Measurements from ENCODE around the gene INF2.
"Not testable (repeated sequence)": the region's sequence is repeated elsewhere in the genome, so short reads cannot be mapped to it uniquely, and the experiment has no call there.

Gene INF2

DNA sequence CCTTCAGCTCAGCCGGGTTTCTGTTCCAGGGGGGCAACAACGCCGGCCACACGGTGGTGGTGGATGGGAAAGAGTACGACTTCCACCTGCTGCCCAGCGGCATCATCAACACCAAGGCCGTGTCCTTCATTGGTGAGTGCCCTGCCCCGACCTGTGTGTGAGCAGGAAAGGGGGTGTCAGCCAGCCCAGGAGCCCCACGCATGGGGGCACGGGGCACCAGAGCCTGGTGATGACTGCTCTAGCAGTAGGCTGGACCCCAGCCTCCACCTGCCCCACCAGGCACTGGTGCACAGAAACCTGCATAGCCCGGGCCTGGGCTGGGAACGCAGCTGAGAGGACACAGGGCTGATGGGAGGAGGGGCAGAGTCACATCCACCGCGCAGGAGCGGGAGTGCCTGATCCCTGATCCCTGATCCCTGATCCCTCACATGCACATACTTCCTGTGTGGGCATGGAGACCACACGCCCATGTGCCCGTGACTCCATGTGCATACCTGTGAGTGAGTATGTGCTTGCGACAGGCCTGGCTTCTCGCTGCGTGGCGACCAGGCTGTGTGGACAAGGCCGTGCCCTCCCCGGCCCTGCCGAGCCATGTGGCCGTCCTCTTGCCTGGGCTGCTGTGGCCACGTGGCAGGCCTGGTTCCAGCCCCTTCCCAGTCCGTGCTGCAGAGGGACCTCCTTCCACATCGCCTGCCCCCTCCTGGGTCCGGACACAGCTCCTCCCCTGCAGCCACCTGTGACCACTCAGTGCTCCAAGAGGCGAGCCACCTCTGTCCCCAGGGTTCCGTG lies 45.8 kb downstream of the INF2 start:
- DNase-seq (ENCODE audit: low read depth, low spot score) = no peak

DNA sequence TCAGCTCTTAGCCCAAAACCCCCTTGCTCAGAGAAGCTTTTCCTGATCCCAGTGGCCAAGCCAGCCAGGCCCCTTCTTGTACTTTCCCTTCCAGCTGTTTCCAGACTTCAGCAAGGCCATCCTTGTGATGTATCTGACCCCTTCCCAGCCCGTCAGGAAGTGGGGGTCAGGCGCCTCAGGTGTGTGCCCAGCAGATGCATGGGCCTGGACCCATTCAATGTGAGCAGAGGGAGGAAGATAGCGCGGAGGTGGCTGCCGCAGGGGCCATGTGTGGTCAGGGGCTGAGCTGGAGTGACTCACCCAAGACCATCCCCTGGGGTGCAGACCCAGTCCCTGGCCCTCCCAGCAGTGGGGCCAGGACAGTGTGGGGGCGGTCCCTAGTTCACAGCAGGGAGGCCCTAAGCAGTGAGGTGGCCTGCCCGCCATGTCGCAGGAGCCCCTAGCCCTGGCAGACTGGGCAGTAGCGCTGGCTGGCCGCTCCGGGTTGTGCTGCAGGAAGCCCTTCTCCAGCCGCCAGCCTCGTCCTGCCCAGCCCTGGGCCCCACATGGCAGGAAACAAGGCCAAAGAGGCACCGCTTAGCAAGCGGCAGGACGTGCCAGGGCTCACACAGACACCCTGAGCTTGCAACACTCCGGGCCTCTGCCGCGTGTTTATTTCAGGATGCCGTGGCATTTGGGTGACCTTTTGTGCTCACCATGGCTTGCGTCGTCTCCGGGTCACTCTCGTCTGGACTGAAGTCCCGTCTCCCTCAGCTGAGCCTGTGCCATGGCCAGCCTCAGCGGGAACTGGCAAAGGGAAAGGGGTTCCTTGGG lies 46.6 kb downstream of the INF2 start:
- no peak for DNase-seq (ENCODE audit: low read depth, low spot score)

- no peak for DNase-seq (ENCODE audit: low read depth, low spot score)
These were observed 49.1 kb downstream of the INF2 start for GRCh38 chr14:104738375-104739019.

DNA sequence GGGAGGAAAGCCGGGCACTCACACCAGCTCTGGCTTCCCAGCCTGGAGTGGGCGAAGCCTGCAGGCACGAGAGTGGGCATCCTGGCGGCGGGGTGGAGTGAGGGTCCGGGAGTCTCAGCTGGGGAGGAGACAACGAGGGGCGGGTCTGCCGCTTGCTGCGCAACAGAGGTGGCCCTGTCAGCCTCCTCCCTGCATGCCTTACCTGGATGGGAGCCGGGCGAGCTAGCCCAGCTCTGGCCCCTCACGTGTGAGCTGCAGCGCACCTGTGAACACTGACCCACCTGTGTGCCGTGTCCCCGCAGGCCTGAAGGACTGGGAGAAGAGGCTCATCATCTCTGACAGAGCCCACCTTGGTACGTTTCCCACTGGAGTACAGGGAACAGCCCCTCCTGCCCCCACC lies 49.6 kb downstream of the INF2 start:
- no peak for DNase-seq (ENCODE audit: low read depth, low spot score)

DNA sequence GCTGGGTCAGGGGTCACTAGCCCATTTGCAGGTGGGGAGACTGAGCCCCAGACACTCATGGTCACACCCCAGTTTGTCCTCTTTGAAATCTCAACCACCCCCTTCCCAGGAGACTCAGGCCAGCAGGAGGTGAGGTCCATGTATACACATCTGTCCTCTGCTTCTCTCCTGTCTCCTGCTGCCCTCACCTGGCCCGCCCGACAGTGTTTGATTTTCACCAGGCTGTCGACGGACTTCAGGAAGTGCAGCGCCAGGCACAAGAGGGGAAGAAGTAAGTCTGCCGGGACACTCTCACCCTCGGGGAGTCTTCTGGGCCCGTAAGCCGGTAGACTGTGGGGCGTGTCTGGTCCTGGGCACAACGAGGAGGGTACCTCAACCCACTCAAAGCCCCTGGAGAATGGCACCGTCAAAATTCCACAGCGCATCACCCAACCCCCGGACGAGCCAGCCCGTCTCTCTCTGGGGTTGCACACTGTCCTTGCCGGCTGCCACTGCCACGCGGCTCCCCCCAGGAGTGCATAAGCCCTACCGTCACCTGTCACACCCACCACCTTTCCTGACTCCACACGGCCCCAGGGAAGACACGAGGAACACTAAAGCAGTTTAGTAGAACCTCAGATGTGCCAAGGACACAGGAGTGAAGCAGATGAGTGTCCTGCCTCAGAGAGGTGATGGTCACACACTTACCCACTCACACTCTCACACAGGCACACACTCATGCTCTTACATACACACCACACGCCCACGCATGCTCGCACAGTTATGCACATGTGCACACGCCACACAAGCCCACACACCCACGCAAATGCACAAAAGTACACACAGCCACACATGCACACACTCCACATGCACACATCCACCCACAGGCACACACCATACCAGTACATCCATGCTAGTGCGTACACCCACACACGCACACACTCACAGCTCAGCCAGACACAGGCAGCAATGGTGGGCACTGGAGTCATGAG lies 50.4 kb downstream of the INF2 start:
- no peak for DNase-seq (ENCODE audit: low read depth, low spot score)

DNA sequence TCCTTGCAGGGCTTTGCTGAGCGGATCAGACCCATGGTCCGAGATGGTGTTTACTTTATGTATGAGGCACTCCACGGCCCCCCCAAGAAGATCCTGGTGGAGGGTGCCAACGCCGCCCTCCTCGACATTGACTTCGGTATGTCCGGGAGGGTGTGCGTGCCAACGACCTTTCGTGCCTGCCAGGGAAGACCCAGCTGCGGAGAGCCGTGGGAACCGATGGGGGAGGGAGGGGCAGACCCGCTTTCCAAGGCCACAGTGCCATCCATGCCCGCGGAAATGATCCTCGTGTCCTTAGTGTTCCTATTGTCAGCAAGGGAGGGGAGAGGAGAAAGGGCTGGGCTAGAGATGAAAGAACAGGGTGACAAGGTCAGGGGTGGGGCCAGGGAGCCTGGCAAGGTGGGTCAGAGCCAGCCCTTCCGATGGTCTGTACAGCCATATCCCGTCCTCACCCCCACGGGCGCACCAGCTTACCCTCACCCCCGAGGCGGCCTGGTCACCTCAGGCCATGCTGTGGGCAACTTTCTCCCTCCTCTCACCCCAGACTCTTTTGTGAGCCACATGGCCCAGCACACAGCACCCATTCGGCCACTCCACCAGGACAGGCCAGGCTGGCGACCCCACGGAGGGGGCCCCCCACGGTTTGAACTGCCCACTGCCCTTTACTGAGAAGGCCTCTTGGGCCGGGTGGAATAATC lies 51.8 kb downstream of the INF2 start:
- DNase-seq (ENCODE audit: low read depth, low spot score) = no peak

- no peak for DNase-seq (ENCODE audit: low read depth, low spot score)
These were observed 52.4 kb downstream of the INF2 start for GRCh38 chr14:104741803-104742251.

GRCh38 chr14:104742586-104743455 lies 53.4 kb downstream of the INF2 start:
- no peak for DNase-seq (ENCODE audit: low read depth, low spot score)

DNA sequence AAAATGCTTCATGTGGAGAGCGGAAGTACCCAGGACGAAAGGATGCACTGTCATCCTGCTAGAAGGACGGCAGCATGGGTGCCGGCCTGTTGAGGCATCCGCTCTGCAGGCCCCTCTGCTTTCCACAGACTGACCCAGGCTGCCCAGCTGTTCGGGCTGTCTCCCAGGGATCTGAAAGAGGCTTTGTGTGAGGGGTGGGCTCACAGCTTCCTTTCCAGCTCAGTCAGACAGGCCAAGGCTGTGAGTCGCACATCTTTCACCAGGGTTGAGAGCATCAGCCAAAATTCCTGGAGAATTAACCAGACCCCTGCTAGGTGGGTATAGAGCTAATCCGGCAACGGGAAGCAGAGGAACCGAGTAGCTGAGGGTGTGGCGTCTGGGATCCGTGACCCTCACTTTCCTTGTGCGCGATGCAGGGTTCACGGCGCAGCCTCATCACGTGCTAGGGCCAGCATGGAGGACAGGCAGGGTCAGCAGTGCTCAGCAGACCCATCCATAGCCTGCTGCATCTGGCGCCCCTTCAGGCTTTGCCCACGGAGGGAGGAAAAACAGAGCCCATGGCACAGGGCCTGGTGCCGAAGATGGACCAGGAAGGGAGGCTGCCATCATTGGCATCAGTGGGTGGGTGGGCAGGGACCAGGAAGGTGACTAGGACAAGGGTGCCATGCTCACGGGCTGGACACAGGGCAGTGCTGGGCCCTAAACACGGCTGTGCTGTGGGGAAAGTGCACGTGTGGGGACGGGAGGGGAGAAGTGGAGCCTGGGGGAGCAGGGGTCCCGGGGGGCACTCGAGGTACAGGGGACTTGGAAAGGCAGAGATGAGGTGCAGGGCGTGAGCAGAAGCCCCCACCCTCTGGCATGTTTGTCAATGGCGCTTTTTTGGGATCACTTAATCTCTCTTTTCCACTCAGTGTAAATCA lies 54.3 kb downstream of the INF2 start:
- DNase-seq (ENCODE audit: low read depth, low spot score) = no peak

GRCh38 chr14:104744484-104744883 lies 55.1 kb downstream of the INF2 start:
- no peak for DNase-seq (ENCODE audit: low read depth, low spot score)

DNA sequence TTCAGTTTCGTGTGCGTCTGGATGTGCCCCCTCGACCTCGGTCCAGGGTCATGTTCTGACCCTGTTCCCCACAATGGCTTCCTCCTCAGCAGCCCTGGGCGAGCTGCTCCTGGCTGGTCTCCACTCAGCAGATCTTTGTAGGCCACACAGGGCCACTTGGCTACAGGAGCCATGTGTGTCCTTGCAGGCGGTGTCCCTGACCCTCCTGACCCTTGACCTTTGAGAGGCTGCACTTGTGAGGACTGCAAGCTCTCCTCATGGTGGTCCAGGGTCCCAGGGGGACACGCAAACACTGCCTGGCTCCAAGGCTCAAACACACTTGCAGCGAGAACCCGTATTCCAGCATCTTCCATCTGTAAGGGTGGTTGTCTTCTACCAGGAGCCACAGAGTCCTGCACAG lies 56.0 kb downstream of the INF2 start:
- no peak for DNase-seq (ENCODE audit: low read depth, low spot score)

GRCh38 chr14:104746071-104746545 lies 56.7 kb downstream of the INF2 start:
- no peak for DNase-seq (ENCODE audit: low read depth, low spot score)

GRCh38 chr14:104746934-104747481 lies 57.6 kb downstream of the INF2 start:
- DNase-seq (ENCODE audit: low read depth, low spot score) = no peak

DNA sequence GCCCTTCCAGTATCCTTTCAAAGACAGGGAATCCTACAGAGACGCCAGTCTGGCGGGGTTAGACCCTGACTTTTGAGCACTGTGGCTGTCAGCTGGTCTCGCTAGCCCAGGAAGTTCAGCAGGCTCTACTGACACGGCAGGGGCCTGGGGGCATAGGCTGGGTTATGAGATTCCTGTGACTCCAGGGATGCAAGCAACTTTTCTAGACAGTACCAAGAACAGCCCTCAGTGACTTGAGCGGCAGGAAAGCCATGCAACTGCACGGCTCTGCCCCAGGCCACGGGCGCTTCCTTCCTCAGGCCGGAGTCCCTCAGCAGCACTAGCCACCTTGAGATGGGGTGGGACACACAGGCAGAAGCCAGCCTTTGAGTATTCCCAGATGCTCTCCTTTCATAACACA lies 58.5 kb downstream of the INF2 start:
- DNase-seq (ENCODE audit: low read depth, low spot score) = no peak

DNA sequence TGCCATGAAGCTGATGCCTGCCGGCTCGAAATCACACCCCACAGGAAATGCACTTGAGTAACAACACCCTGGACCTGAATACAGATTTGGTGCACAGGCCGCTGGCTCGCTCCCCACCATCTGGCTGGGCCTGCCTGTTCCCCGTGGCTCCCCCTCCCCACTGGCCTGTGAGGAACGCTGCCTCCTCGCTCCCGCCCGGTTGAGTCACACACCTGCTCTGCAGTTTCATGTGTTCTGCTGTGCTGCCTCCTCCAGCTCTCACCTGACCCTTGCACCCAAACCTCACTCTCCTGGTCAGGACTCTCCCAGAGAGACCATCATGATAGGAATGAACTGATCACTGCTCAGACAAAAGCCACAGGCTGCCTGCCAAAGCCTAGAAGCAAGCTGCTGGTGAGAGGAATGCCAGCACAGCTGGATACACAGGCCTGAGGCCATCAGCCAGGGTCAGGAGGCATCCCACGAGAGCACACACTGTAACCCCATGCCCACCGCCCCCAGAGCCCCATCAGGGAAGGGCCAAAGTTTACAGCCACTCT lies 59.8 kb downstream of the INF2 start:
- DNase-seq (ENCODE audit: low read depth, low spot score) = no peak

DNA sequence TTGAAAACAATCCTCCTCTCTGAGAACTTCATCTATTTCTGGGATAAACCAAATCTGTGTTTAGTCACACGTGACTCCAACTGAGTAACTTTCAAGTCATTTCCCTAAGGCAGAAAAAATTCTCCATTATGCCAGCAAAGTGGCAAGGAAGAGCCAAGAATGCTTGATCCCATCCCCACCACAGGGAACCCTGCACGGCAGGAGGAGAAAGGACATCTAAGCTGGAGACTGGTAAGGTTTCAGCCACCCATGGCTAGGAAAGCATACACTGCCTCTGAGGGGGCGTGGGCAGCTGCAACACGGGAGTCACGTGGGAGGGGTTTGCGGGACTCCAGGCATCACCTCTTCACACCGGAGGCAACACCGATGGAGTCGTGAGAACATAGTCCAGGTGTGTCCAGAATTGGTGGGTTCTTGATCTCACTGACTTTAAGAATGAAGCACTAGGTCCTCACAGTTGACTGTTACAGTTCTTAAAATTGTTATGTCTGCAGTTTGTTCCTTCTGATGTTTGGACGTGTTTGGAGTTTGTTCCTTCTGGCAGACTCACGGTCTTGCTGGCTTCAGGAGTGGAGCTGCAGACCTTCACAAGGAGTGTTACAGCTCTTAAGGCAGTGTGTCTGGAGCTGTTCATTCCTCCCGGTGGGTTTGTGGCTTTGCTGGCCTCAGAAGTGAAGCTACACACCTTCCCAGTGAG lies 60.8 kb downstream of the INF2 start:
- DNase-seq (ENCODE audit: low read depth, low spot score) = no peak

GRCh38 chr14:104750753-104751057 lies 61.3 kb downstream of the INF2 start:
- DNase-seq (ENCODE audit: low read depth, low spot score) = not testable (repeated sequence)
